GM04504 (cell line): ENCODE results near the gene TMIE.
"Not testable (repeated sequence)": the region's sequence is repeated elsewhere in the genome, so short reads cannot be mapped to it uniquely, and the experiment has no call there.

Experiments used
- DNase-seq: peaks from one replicate; pipeline ENCODE4 v3.0.0-alpha.2; 2012; ENCODE audit warnings: low read depth

Gene TMIE

DNA sequence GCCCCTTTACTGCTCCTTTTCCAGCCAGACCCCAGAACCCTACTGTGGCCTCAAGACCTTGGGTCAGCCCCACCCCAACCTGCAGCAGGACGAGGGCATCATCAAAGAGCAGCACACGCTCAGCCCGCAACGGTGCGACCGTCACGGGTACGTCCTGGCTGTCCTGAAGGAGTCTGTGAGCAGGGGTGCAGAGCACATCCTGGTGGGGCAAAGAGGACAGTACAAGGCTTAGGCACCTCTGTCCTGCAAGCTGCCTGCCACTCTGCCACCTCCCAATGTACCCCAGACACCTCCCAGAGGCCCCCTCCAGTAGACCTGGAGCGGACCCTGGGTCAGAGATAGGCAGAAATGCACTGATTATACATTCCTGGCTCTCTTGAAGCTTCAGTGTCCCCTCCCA lies 15.7 kb upstream of the TMIE start:
- no peak for DNase-seq

DNA sequence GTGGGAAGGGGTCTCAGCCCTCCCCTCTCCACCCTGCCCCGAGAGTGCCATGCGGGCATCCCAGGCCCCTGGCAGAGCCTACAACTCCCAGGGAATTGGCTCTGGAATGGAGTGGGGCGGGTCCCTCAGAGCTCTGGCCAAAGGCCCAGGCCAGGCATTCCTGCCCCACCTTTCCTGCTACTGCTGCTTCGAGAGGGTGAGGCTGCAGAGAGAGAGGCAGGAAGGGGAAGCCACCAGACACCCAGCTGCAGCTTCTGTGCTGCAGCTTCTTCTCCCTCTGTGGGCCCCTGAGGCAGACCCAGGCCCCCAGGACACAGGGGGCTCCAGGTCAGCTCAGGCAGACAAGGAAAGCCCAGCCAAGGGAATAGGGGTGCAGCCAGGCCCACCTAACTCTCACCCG lies 10.4 kb upstream of the TMIE start:
- DNase-seq = no peak

DNA sequence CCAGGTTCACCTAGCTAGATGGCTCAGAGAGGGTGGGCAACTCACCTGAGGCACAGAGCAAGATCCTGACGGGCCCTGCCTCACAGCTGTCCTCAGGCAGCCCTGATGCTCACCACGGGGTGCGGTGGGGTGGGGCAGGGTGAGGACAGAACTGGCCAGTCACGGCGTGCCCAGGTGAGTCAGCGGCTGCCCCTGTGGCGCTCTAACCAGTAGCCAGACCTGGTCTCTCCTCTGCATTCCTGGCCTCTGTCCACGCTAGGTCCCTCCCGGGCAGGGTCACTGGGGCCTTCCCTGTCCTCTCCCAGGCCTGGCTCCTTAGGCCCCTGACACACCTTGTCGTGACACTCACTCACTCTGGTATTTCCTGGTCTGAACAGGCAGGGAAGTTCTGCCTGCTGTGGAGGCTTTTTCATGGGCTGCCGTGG lies 8.6 kb upstream of the TMIE start:
- DNase-seq = no peak

DNA sequence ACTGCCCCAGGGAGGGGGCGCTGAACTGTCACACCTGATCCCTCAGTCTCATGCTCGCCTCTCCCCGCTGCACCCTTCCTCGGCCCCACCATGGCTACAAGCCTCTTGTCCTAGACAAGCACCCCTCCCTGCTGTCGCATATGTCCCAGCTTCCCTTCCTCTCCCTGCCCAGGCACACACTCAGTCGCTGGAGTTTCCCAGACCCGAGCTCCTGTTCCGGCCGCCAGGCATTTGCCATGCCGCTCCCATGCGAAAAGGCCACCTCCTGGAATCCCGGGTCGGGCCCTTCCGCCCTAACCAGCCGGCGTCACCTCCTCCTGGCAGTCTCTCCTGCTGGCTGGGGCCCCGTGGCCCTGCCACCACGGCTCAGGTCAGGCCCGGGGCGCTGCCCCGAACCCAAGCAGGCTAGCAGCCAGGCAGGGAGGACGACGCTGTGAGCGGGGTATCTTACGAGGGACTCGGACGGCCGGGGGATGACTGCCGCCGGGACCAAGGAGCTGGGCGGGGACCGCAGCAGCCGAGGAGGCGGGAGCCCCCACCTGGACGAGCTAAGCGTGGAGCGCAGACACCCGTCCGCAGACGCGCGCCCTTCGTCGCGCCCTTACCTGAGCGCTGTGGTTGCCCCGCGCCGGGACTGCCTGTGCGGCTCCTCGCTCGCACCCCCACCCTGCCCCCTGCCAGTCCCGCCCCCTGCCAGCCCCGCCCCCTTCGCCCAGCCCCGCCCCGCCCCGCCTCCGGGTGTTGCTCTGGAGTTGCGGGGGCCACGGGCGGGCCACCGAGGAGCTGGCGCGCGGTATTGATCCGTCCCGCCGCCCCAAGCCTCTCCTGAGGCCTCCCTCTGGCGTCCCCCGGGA lies 7.9 kb upstream of the TMIE start, which contains the start of gene ALS2CL:
Gene ALS2CL, minus strand, starts transcription at position 642 of the 854 bp plus-strand sequence. CDS start 4,239 bp downstream, outside the sequence.
- DNase-seq = no peak

DNA sequence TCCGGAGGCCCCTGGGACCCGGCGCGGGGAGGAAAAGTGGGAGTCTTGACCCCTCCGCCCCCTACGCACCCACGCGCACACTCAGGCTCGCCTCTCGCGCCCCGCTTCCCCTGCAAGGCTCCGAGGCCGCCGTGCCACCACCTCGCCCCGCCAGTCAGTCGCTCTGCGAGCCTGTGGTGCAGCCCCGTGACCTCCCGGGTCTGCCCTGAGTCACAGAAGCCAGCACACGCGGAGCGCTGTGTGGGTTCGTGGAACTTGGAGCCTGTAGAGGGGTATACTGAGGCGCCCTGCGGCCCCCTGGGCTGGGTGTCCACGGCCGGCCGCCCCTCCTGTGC lies 7.3 kb upstream of the TMIE start:
- DNase-seq = no peak

DNA sequence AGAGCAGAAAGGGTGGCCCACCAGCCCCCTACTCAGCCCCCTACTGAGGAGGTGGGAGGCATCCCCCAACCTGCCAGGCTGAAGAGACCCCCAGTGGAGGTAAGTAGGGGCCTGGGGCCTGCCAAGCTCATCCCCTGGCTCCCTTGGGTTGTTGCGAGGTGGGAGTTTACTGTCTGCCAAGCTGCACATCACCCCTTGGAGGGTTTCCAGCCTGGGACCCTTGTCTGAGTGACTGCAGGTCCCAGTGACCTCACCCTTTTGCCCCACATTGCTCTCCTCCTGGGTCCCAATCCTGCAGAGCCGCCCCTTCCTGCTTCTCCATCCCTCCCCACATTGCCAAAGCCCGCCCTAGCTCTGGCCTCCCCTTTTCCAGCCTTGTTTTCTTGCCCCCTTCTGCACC lies 6.7 kb upstream of the TMIE start:
- no peak for DNase-seq

DNA sequence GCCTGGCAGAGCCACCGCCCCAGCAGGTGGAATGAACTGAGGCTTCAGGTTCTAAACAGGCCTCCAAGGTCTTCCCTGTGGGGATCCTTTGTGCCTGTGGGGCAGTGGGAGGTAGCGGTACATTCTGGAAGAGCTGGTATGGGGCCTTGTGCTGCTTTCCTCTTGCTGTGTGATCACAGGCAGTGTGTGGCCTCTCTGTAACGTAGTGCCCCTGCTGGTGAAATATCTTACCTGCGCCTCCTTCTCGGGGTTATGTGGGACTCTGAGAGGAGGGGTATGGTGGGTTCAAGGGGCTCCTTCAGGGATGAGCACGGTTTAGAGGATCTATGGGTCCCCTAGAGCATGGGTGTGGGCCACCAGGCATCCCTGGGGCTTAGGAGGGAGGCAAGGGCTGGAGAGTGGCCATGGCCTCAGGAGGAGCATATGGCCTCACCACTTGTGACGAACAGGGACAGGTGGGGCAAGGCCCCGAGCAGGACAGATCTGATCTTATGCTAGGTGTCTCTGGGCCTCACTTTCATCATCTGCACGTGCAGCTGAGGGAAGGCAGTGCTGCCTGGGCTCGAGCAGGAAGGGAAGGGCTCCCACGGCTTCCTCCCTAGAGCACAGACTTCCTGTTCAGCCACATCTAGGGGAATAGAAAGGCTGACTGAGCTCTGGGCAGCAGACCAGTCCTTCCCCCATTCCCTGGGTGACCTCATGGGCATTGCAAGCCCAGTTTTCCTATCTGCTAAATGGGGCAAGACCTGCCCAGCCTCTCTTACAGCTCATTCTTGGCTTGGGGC lies 5.8 kb upstream of the TMIE start:
- DNase-seq = no peak

DNA sequence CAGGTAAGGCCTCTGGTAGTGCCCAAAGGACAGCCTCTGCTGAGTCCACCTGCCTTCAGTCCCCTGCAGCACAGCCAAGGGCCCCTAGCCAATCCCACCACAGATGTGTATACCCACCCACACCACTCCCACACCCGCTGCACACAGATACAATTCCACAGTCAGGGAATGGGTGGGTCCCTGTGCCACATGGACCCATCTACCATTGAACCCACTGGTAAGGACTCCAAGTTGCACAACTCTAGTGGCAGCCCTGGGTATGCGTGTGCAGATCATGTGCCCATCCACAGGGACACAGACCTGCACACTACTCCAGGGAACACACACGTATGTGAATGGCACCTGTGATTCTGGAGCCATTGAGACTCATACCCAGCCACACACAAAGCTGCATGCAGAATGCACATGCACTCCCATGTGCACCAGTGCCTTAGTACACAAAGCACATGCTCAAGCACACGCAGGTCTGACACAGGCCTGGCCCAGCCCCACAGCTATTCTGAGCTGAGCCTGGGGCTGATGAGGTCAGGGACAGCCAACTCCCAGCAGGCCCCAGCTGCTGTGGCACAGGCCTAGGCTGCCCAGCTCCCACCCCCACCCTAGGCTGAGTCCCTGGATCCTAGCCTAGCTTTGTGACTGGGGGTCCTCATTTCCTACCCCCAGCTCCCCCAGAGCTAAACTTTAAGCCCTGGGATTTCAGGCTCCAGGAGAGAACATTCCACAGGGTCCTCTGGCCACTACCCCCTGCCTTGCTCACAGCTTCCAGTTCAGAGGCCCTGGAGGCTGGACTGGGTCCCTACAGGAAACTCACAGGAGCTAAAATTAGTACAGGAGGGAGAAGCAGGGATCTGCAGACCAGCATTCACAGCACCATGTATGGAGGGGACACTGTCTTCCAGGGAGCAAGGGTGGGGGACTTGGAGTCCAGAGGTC lies 5.0 kb upstream of the TMIE start:
- no peak for DNase-seq

DNA sequence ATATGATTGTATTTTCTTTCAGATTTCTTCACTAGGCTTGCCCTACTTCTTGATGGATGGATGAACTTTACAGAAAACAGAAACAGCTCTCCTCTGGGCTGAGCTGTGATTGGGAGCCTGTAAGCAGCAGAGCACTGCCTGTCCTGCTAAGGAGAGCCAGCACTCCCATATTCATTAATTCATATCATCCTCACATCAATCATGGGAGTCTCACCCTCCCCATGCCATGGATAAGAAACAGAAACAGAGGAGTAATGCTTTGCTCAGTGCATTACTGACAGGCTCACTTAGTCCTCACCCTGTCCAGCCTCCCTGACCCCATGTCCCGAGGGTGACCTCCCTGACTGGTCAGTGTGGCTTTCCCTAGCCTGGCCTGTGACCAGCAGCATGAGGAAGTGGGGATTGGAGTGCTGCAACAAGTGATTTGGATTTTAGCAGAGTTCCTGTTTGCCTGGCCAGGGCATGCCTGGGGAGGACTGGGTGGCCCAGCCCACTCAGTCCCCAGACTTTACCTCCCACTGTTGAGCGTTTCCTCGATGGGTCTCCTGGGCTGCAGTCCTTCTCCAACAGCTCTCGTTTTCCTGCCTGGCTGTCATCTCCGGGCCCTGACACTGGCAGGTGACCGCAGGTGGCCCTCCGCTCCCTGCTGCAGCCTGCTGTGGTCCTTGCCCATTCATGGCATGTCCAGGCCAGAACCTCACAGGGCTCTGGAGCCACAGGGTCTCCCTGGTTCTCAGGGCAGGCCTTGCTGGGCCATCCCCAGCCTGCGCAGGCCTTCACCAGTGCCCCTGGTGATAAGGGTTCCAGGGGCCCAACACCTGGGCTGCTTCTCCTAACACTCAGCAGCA lies 1.3 kb upstream of the TMIE start:
- no peak for DNase-seq

DNA sequence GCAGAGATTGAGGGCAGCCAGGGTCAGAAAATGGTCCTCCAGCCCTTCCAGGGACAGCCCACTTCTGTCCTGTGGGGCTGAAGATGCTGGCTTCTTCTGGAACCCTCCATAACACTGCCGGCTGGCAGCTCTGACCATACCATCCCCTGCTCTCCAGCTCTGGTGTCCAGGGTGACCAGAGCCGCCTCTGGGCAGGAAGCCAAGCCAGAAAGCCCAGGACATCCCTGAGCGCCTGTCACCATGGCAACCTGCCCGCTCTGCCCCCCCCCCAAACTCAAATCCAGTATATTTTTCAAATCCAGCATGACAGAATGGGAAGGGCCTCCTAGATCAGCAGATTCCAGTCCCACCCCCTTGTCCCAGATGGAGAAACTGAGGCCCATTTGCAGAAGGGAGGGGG lies 420 bp upstream of the TMIE start:
- DNase-seq = no peak

DNA sequence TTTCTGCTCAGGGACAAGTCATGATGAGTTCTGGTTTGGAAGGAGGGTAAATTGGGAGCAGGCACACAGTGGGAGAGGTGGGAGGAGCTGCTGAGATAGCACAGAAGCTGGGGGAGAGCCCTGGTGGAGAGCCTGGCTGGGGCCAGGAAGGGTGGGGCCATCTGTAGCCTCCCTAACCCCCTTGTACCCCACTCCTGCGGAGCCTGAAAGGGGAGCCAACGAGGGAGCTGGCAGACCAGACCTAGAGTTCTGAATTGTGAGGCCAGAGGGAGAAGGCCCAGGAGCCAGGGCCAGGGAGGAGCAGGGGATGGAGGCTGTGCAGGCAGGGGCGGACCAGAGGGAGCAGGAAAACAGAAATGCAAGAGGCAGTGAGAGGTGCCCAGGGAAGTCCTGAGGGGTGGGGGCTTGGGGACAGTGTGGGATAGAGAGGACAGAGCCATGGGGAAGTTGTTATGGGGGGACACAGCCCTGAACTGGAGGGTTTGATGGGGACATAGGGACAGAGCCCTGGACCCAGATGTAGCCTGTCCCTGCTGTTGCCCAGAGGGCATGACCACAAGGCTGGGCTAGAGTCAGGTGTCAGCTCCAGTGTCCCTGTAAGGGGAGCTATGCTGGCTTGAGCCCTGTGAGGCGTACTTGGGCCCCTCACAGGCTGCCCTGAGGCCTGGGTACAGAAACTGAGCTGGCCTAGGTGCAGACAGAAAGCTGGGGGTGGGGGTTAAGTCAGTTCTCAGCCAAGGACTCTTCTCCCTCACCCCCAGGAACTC lies 1.2 kb downstream of the TMIE start:
- no peak for DNase-seq

DNA sequence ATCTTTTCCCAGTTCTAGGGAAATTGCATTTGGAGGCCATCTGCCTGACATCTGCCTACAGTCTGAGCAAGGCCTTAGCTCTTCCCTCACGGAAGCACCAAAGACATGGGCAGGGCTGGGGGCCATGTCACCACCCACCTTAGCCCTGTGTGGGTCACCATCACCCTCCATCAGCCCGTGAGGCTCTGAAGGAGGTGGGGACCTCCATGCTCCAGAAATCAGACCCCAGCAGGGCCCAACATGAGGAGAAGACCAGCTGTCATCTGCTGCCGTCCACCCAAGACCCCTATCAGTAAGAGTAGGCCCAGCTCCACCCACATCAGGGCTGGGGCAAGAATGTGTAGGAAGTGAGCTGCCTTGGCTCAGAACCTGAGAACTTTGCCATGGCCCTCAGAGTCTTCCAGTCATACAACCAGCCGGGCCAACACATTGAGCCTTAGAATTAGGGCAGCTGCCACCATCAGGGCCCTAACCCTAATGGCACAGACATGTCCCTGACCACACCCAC lies 1.9 kb downstream of the TMIE start:
- DNase-seq = no peak

DNA sequence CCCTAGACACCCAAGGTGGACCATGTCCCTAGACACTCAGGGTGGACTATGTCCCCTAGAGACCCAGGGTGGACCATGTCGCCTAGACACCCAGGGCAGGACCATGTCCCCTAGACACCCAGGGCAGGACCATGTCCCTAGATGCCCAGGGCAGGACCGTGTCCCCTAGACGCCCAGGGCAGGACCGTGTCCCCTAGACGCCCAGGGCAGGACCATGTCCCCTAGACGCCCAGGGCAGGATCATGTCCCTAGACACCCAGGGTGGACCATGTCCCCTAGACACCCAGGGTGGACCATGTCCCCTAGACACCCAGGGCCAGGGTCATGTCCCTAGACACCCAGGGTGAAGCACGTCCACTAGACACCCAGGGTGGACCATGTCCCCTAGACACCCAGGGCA lies 3.2 kb downstream of the TMIE start:
- DNase-seq = not testable (repeated sequence)

DNA sequence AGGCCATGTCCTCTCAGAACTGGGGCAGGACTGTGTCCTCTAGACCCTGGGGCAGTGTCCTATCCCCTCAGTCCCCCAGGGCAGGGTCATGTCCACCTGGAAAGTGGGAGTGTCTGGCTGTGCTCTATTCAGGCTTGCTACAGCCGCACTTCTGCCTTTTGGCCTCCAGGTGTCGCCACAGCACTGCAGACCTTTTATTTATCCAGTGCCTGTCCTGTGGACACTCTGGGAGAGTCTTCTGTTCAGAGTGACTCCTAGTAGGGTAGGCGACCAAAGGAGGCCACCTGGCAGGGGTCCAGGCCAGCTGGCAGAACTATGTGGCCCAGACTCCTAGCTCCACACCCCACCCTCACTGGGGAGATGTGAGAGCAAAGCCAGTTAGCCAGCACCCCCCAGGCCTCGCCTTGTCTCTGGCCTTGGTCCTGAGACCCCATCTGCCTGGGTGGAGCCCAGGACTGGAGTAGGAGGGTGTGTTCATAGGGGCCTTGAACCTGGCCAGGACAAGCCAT lies 3.9 kb downstream of the TMIE start:
- peak; percentile 35 for DNase-seq

DNA sequence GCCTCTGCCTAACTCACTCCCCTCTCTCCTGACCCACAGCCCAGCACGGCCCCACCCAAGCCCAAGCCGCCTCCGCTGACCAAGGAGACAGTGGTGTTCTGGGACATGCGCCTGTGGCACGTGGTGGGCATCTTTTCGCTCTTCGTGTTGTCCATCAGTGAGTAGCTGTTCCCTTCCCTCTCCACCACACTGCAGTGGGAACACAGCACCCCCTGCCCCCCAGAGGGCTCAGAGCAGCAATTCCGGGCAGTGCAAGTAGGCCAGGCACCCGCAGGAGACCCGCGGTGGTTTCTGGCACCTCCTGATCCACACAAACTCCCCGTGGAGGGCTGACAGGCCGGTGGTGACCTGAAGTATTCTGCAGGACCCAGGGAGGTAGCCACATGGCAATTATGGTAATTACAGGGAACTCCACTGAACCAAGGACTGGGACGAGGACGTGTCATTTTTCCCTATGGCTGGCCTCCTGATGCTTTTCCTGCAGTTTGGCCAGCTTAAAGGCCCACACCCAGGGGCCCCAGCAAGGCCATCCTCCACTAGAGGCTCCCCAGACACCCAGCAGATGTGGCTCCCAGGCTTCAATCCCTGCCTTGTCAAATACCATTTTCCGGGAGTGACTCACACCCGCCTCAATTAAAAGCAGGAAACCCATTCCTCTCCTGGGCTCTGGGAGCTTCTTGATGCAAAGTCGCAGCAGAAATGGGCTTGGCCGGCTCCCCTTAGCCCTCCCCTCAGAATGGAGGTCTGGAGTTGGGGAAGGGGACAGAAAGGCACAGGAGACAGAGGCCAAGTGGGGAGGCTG lies 4.8 kb downstream of the TMIE start:
- peak; percentile 64 for DNase-seq

DNA sequence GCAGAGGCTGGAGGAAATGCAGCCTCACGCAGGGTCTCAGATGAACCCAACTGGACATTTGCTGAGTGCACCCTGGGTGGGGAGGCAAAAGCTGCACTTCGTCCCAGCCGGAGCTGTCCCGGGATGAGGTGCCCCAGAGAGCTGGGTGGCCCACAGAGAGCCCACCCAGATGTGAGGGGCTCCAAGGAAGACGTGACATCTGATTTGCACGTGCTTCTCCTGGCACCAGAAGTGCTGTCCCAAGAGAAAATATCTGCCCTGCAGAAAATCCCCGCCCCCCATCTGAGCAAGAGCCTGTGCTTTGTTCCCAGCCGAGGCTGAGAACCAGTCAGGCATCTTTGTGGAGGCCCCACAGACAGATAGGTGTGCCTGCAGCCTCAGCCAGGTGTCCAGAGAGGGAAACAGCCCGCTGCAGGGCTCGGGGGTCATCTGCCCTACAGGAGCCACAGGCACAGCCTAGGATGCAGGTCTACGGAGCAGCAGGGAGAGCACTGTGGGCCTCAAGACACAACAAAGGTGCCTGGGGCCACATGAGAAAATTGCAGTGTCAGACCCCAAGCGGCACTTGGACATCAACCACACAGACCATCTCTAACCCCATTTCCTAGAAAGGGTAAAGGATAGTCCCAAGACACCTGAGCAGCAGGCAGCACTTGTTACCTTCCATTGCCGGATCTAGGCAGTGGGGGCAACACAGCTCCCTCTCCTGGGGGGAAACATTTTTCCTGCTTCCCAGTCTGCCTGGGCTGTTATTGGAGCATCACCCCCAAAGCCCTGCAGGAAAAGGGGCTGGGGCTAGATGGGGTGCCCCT lies 5.8 kb downstream of the TMIE start:
- no peak for DNase-seq

DNA sequence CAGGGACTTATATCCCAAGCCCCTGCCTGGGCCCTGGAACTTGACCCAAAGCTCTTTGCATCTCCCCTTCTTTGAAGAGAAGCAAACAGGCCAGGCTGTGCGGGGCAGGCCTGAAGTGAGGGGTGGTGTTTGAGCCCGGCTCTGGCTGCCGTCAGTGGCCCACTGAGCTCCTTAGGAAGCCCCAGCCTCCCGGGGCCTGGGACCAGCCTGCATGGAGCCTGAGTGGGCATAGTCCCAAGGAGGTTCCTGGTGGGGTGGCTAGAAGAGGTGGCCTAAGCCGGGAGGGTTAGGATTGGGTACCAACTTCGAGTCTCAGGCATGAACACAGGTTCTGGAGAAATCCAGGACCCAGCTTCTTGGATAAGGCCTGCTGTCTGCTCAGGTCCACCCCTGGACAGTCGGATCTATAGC lies 6.4 kb downstream of the TMIE start:
- no peak for DNase-seq

DNA sequence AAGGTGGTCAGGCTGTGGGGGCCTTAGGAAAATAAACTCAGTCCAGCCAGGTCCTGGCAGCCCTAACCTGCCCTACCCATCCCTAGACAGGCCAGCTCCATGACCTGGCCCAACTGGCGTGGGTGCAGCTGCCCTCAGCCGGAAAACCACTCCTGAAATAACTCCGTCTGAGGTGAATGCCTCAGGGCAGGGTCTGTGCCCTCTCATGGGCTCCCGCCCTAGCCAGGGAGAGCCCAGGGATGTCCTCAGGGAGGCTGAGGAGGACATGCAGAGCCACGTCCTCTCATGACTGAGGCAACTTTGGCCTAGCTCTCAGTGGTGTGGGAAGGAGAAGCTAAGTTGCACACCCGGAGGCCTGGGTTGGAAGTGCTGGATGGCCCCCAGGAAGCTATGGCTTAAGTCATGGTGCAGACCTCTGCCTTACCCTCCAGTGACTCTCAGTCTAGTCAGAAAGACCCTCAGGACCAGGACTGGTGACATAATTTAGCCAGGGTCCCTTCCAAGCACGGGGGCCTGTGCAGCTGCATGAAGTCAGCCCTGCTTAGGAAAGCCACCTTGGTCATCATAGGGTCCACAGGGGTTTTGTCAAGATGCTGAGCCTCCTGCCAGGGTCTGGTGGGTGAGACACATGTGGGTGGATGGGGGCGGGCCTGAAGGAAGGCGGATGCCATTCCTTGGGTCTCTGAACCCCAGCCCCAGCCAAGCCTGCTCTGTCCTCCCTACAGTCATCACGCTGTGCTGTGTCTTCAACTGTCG lies 7.4 kb downstream of the TMIE start:
- DNase-seq = no peak
